OCI-LY1 (cell line): Measurements from ENCODE around the gene RHBDL3.

ENCODE experiments used
- CTCF ChIP-seq: fragments of 200-600 bp; sonication (generic), shearing (Covaris generic); IDR thresholded peaks from 2 replicates; pipeline ENCODE4 v1.5.1; 2017; ENCODE audit warnings: mild to moderate bottlenecking, antibody characterized with exemption, low read length, moderate library complexity, mixed read lengths
- EZH2 ChIP-seq: fragments of 200-600 bp; sonication (generic), shearing (Covaris generic); IDR thresholded peaks from 2 replicates; pipeline ENCODE4 v1.8.0; 2017; ENCODE audit warnings: borderline replicate concordance, mixed run types, mild to moderate bottlenecking, antibody characterized with exemption, low read length, moderate library complexity, mixed read lengths

- TF ChIP-seq CTCF (no peak), EZH2 (no peak)
These were observed 38.7 kb upstream of the RHBDL3 start for GRCh38 chr17:32226886-32227285.
